HepG2 (cell line): ENCODE data around the gene VAV2. TPM values are rescaled to one million over a fixed set of nuclear protein-coding genes. Genes with fewer than 3 reads are reported as not detected.
A peak's percentile ranks its signal among the peaks of the same experiment; 100 is the strongest.

ENCODE experiments used
- GATAD2A ChIP-seq: IDR thresholded peaks from 2 replicates; pipeline ENCODE4 v1.6.1; 2016
- MBD4 ChIP-seq: IDR thresholded peaks from 2 replicates; pipeline ENCODE4 v1.6.1; 2012; ENCODE audit warnings: low read length, inconsistent platforms, borderline replicate concordance
- MTA3 ChIP-seq: sonication (generic); formaldehyde crosslinking; IDR thresholded peaks from 2 replicates; pipeline ENCODE4 v1.4.0; 2020; ENCODE audit warnings: missing genetic modification reagents
- NR1H2 ChIP-seq: sonication (generic); formaldehyde crosslinking; IDR thresholded peaks from 2 replicates; pipeline ENCODE4 v1.8.1; 2022; ENCODE audit warnings: low read depth, missing genetic modification reagents, borderline replicate concordance
- TBP ChIP-seq: sonication (generic); formaldehyde crosslinking; IDR thresholded peaks from 2 replicates; pipeline ENCODE4 v1.5.0; 2020; ENCODE audit warnings: missing genetic modification reagents
- ZFY ChIP-seq: sonication (generic); formaldehyde crosslinking; IDR thresholded peaks from 2 replicates; pipeline ENCODE4 v1.4.0; 2020; ENCODE audit warnings: missing genetic modification reagents
- polyA plus RNA-seq, 8 experiments: library from polyadenylated mRNA; depleted of rRNA in 3 of 8; stranded (reverse) in 7 of 8; unstranded in 1 of 8; fragments of >200 nt; fragmentation: Illumina TruSeq in 4 of 8; extraction: Trizol in 4 of 8; gene quantifications; 2 replicates each; pipeline versions ENCODE4 v1.2.1 to v1.2.3, GENCODE V29; 2011 to 2016; ENCODE audit warnings: low read depth in 4 of 8, missing spikeins in 1 of 8, mixed read lengths in 1 of 8; ENCODE audit not compliant: insufficient read depth in 1 of 8
- total RNA-seq, 5 experiments: library from RNA; depleted of rRNA; stranded (reverse); fragments of >200 nt; fragmentation: Illumina TruSeq; extraction: Trizol; gene quantifications; 2 replicates each; pipeline ENCODE4 v1.2.3, GENCODE V29; 2016; ENCODE audit warnings: low read depth in 1 of 5
- TF ChIP-seq, protein P1 (sequence below): sonication (generic); formaldehyde crosslinking; IDR thresholded peaks from 2 replicates; pipeline ENCODE4 v1.4.0; 2020; ENCODE audit warnings: mild to moderate bottlenecking, missing genetic modification reagents
- TF ChIP-seq, protein P2 (sequence below), 2 experiments: fragments of 450-650 bp in 1 of 2; sonication (generic) in 1 of 2; formaldehyde crosslinking in 1 of 2; IDR thresholded peaks; 2 replicates each; pipeline versions ENCODE4 v1.6.1 to v1.8.0; 2016 to 2022; ENCODE audit warnings: antibody characterized with exemption in 1 of 2, mild to moderate bottlenecking in 1 of 2, missing genetic modification reagents in 1 of 2
- TF ChIP-seq, protein P3 (sequence below): sonication (generic); formaldehyde crosslinking; conservative IDR thresholded peaks from 2 replicates; pipeline ENCODE4 v1.8.0; 2022; ENCODE audit warnings: mild to moderate bottlenecking, moderate library complexity, missing genetic modification reagents
- TF ChIP-seq, protein P4 (sequence below): IDR thresholded peaks from 2 replicates; pipeline ENCODE4 v1.6.1; 2016; ENCODE audit warnings: low read depth, missing genetic modification reagents, missing compliant biosample characterization

Gene VAV2
- total and polyA plus RNA-seq, 2 of the 13 experiments (the other 11 are each of a cell fraction or from before 2014, with no cell fraction given): 22.5 to 22.9 TPM

DNA sequence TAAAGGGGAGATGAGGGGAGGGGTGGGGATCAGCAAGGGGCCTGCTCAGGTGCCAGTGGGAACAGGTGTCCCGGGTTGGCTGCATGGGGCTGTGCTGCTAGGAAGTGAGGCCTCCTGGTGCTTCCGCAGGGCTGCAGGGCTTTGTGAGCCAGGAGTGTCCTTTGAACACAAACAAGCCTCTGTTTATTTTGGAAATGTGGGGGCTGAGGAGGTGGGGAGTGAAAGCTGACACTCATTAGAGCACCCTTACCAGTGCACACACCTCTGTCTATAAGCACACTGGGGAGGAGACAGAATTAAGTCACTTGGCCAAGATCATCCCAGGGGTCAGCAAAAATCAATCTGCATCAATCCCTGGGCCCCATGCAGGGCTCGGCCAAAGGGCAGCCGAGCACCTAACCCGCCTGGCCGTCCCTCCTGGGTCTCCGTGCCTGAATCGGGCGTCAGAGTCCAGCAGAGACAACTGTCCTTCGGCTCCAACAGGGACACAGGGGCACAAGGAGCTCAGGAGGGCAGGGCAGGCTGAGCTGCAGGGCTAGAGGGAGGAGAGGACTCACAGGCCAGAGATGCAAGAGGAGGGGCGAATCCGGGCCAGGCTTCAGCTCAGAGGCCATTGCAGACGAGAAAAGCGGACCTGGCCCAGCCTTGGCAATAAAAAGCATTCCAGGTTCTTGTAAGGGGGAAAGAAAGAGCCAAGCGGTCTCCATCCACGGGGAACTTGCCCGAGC is 99.8 kb downstream of the VAV2 start (continued):
- TF ChIP-seq, protein P1, sequence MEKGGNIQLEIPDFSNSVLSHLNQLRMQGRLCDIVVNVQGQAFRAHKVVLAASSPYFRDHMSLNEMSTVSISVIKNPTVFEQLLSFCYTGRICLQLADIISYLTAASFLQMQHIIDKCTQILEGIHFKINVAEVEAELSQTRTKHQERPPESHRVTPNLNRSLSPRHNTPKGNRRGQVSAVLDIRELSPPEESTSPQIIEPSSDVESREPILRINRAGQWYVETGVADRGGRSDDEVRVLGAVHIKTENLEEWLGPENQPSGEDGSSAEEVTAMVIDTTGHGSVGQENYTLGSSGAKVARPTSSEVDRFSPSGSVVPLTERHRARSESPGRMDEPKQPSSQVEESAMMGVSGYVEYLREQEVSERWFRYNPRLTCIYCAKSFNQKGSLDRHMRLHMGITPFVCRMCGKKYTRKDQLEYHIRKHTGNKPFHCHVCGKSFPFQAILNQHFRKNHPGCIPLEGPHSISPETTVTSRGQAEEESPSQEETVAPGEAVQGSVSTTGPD: peak; percentile 93
- no peak for TF ChIP-seq MTA3 (CRISPR knock-in tag)
- TF ChIP-seq, protein P2, sequence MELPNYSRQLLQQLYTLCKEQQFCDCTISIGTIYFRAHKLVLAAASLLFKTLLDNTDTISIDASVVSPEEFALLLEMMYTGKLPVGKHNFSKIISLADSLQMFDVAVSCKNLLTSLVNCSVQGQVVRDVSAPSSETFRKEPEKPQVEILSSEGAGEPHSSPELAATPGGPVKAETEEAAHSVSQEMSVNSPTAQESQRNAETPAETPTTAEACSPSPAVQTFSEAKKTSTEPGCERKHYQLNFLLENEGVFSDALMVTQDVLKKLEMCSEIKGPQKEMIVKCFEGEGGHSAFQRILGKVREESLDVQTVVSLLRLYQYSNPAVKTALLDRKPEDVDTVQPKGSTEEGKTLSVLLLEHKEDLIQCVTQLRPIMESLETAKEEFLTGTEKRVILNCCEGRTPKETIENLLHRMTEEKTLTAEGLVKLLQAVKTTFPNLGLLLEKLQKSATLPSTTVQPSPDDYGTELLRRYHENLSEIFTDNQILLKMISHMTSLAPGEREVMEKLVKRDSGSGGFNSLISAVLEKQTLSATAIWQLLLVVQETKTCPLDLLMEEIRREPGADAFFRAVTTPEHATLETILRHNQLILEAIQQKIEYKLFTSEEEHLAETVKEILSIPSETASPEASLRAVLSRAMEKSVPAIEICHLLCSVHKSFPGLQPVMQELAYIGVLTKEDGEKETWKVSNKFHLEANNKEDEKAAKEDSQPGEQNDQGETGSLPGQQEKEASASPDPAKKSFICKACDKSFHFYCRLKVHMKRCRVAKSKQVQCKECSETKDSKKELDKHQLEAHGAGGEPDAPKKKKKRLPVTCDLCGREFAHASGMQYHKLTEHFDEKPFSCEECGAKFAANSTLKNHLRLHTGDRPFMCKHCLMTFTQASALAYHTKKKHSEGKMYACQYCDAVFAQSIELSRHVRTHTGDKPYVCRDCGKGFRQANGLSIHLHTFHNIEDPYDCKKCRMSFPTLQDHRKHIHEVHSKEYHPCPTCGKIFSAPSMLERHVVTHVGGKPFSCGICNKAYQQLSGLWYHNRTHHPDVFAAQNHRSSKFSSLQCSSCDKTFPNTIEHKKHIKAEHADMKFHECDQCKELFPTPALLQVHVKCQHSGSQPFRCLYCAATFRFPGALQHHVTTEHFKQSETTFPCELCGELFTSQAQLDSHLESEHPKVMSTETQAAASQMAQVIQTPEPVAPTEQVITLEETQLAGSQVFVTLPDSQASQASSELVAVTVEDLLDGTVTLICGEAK (IDR thresholded peaks at IDR 0.05): no peak
- TF ChIP-seq, protein P2 (CRISPR knock-in tag; IDR thresholded peaks at IDR 0.05): peak; percentile 93
- TF ChIP-seq GATAD2A (CRISPR knock-in tag): peak; percentile 99
- TF ChIP-seq, protein P3, sequence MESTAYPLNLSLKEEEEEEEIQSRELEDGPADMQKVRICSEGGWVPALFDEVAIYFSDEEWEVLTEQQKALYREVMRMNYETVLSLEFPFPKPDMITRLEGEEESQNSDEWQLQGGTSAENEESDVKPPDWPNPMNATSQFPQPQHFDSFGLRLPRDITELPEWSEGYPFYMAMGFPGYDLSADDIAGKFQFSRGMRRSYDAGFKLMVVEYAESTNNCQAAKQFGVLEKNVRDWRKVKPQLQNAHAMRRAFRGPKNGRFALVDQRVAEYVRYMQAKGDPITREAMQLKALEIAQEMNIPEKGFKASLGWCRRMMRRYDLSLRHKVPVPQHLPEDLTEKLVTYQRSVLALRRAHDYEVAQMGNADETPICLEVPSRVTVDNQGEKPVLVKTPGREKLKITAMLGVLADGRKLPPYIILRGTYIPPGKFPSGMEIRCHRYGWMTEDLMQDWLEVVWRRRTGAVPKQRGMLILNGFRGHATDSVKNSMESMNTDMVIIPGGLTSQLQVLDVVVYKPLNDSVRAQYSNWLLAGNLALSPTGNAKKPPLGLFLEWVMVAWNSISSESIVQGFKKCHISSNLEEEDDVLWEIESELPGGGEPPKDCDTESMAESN (CRISPR knock-in tag): peak; percentile 83
- TF ChIP-seq MBD4: no peak
- TF ChIP-seq, protein P4, sequence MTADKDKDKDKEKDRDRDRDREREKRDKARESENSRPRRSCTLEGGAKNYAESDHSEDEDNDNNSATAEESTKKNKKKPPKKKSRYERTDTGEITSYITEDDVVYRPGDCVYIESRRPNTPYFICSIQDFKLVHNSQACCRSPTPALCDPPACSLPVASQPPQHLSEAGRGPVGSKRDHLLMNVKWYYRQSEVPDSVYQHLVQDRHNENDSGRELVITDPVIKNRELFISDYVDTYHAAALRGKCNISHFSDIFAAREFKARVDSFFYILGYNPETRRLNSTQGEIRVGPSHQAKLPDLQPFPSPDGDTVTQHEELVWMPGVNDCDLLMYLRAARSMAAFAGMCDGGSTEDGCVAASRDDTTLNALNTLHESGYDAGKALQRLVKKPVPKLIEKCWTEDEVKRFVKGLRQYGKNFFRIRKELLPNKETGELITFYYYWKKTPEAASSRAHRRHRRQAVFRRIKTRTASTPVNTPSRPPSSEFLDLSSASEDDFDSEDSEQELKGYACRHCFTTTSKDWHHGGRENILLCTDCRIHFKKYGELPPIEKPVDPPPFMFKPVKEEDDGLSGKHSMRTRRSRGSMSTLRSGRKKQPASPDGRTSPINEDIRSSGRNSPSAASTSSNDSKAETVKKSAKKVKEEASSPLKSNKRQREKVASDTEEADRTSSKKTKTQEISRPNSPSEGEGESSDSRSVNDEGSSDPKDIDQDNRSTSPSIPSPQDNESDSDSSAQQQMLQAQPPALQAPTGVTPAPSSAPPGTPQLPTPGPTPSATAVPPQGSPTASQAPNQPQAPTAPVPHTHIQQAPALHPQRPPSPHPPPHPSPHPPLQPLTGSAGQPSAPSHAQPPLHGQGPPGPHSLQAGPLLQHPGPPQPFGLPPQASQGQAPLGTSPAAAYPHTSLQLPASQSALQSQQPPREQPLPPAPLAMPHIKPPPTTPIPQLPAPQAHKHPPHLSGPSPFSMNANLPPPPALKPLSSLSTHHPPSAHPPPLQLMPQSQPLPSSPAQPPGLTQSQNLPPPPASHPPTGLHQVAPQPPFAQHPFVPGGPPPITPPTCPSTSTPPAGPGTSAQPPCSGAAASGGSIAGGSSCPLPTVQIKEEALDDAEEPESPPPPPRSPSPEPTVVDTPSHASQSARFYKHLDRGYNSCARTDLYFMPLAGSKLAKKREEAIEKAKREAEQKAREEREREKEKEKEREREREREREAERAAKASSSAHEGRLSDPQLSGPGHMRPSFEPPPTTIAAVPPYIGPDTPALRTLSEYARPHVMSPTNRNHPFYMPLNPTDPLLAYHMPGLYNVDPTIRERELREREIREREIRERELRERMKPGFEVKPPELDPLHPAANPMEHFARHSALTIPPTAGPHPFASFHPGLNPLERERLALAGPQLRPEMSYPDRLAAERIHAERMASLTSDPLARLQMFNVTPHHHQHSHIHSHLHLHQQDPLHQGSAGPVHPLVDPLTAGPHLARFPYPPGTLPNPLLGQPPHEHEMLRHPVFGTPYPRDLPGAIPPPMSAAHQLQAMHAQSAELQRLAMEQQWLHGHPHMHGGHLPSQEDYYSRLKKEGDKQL (CRISPR knock-in tag): peak; percentile 93
- TF ChIP-seq TBP (CRISPR knock-in tag): no peak
- peak; percentile 74 for TF ChIP-seq ZFY (CRISPR knock-in tag)
- peak; percentile 65; the same call in 1 of the 2 replicates for TF ChIP-seq NR1H2 (CRISPR knock-in tag)
